OCI-LY7 (cell line): ENCODE measurements around the gene PCDH12.

Experiments
- CTCF ChIP-seq: fragments of 200-600 bp; sonication (generic); conservative IDR thresholded peaks from 2 replicates; pipeline ENCODE4 v1.5.1; 2014; ENCODE audit warnings: mild to moderate bottlenecking, antibody characterized with exemption, low read length, moderate library complexity, mixed read lengths
- EZH2phosphoT487 ChIP-seq: fragments of 200-600 bp; sonication (generic); IDR thresholded peaks from 2 replicates; pipeline ENCODE4 v1.6.1; 2018; ENCODE audit warnings: low read depth, borderline replicate concordance, mild to moderate bottlenecking, mixed run types, antibody characterized with exemption, low read length, moderate library complexity, mixed read lengths

- no peak for TF ChIP-seq CTCF
- no peak for TF ChIP-seq EZH2phosphoT487
Measured at GRCh38 chr5:141945511-141946051, 12.4 kb downstream of the PCDH12 start.
